Stromal cell of bone marrow (primary cell): ENCODE results near the gene KCNF1.

Experiments
- DNase-seq: peaks from one replicate; pipeline ENCODE4 v3.0.0-alpha.2; 2012; ENCODE audit warnings: low read depth

KCNF1 gene

DNA sequence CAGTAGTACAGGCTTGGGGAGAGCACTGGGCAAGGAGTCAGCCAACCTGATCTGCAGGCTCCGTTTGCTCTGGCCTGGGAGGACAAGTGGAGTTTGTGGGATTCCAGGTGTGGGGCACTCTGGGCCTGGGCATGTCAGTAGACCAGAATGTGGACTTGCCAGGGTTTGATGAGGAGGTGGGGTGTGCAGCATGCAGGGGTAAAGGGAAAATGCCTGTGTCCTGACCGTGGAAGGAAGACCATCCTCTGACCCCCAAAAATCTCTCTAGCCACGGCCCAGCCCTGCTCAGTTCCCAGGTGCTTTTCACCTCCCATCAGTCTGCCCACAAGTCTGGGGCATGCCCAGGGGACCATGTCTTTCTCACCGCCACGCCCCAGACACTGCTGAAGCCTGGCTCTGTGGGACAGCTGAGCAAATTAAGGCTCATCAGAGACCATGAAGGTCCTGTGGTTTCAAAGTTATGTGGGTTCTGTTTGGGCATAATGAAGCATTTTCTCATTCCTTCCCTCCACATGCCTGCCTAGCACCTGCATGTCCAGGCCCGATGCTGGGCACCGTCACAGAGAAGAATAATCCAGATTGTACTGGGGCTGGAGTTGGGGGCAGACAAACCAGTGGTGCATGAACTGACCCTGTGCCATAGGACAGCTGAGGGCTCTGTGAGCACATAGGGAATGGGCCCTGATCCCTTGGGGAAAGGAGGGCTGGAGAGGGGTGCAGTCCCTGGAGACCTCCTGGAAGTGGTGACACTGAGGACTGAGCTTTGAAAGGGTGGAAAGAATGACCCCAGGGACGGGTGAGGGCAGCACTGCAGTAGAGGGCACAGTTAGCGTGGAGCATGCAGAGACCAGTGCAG lies 6.5 kb upstream of the KCNF1 start:
- DNase-seq = no peak

DNA sequence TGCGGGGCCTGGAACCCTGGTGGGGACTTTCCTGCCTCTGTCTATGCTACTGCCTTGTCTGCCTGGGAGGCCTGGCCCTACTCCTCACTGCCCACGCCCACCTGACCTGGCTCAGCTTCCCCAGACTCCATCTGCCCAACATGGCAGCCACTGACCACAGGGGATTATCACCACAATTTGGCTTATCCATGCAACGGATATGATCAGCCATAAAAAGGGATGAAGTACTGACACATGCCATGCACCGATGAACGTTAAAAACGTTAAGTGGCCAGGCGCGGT lies 5.9 kb upstream of the KCNF1 start:
- no peak for DNase-seq

DNA sequence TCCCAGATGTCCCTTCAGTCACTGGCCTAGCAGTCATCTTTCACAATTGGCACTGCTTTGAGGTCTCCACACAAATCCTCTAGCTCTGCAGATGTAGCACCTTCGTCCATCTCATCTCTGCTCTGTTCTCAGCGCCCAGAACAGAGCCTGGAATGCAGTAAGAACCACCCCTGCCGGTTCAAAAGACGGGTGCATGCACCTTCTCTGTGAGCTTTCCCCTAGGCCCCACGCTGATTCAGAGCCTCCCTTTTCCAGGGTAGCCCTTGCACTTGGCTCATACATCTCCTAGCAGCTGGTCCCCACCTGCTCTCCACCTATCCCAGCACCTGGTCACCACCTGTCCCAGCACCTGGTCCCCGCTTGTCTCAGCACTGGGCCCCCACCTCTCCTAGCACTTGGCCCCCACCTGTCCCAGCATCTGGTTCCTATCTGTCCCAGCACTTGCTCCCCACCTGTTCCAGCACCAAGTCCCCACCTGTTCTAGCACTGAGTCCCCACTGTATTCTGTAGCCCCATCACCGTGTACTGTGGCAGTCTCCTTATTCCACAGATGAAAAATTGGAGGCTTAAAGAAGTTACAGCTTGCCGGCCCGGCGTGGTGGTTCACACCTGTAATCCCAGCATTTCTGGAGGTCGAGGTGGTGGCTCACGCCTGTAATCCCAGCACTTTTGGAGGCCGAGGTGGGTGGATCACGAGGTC lies 4.7 kb upstream of the KCNF1 start:
- DNase-seq = no peak

DNA sequence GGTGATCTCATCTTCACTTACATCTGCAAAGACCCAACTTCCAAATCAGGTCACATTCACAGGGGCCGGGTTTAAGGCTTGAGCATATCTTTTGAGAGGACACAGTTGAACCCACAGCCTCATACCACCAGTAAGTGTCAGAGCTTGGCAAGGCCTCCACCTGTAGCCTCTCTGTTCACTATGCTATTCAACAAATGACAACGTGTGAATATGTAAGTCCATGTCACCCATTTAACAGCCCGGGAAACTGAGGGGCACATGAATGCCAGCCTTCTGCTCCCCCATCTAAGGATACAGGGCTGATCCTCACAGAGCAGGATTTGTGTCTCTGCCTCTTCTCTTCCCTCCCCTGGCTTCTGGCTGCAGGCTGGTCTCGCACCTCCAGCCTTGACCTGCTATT lies 3.5 kb upstream of the KCNF1 start:
- DNase-seq = no peak

- no peak for DNase-seq
Observed at GRCh38 chr2:10909050-10909995, 2.4 kb upstream of the KCNF1 start.

DNA sequence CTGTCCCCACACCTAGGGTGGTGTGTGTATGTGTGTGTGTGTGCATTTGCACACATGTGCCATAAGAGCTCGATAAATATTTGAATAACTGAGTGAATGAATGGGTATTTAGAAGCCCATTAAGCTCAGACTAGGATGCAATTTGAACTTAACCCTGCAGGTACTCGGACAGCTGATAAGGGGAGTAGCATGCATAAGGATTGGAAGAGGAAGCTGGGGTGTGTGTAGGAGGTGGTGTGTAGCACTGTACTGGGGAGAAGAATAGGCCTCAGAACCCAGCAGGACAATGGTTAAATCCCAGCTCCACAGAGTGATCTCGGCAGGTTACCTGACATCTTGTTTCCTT lies 1.8 kb upstream of the KCNF1 start:
- DNase-seq = no peak

- DNase-seq = no peak
Observed at GRCh38 chr2:10910625-10911024, 1.1 kb upstream of the KCNF1 start.

- DNase-seq = no peak
Observed at GRCh38 chr2:10912076-10912731, 470 bp downstream of the KCNF1 start.

DNA sequence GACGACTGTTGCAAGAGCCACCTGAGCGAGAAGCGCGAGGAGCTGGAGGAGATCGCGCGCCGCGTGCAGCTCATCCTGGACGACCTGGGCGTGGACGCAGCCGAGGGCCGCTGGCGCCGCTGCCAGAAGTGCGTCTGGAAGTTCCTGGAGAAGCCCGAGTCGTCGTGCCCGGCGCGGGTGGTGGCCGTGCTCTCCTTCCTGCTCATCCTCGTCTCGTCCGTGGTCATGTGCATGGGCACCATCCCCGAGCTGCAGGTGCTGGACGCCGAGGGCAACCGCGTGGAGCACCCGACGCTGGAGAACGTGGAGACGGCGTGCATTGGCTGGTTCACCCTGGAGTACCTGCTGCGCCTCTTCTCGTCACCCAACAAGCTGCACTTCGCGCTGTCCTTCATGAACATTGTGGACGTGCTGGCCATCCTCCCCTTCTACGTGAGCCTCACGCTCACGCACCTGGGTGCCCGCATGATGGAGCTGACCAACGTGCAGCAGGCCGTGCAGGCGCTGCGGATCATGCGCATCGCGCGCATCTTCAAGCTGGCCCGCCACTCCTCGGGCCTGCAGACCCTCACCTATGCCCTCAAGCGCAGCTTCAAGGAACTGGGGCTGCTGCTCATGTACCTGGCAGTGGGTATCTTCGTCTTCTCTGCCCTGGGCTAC lies 1.2 kb downstream of the KCNF1 start:
- DNase-seq = no peak

DNA sequence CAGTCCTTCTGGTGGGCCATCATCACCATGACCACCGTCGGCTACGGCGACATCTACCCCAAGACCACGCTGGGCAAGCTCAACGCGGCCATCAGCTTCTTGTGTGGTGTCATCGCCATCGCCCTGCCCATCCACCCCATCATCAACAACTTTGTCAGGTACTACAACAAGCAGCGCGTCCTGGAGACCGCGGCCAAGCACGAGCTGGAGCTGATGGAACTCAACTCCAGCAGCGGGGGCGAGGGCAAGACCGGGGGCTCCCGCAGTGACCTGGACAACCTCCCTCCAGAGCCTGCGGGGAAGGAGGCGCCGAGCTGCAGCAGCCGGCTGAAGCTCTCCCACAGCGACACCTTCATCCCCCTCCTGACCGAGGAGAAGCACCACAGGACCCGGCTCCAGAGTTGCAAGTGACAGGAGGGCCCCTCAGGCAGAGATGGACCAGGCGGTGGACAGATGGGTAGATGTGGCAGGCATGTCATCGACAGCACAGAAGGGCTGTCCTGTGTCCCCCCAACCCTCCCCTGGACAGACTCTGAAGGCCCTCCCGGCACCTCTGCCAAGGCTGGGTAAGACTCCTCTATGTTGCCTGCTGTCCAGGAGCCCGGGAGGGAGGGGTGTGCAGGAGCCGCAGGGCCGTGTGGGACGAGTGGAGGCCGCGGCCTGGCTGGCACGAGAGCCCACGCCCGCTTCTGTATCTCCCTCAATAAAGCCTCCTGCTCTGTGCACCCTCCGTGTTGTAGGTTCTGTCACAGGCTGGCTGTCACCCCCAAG lies 2.0 kb downstream of the KCNF1 start:
- no peak for DNase-seq

GRCh38 chr2:10914272-10914693 lies 2.5 kb downstream of the KCNF1 start:
- no peak for DNase-seq

GRCh38 chr2:10915236-10915635 lies 3.5 kb downstream of the KCNF1 start:
- DNase-seq = no peak

- no peak for DNase-seq
Observed at GRCh38 chr2:10915731-10916276, 4.1 kb downstream of the KCNF1 start.

DNA sequence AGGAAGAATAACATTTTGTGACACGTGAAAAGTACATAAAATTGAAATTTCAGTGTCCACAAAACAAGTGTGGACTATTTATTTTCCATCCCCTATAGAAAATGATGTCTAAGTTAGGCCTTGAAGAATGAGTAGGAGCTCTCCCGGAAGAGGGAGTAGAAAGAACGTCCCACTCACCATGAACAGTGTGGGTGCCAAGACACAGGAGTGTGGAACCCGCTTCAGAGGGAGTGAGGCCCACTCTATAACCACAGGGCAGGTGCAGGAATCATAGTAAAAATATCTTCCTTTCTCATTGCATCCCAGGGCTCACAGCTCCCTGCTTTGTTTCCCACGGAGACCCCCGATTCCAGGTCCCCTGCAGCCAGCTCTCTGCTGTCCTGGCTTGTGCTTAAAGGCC lies 5.2 kb downstream of the KCNF1 start:
- no peak for DNase-seq

DNA sequence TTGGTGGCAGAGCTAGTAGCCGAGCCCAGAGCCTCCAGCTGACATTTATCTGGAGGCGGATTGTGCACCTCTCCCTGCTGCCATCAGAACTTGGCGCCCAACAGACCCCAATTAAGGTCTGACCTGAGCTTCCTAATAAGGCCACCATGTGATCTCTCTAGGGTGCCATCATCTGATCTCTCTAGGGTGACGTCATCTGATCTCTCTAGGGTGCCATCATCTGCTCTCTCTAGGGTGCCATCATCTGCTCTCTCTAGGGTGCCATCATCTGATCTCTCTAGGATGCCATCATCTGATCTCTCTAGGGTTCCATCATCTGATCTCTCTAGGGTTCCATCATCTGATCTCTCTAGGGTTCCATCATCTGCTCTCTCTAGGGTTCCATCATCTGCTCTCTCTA lies 6.2 kb downstream of the KCNF1 start:
- no peak for DNase-seq

DNA sequence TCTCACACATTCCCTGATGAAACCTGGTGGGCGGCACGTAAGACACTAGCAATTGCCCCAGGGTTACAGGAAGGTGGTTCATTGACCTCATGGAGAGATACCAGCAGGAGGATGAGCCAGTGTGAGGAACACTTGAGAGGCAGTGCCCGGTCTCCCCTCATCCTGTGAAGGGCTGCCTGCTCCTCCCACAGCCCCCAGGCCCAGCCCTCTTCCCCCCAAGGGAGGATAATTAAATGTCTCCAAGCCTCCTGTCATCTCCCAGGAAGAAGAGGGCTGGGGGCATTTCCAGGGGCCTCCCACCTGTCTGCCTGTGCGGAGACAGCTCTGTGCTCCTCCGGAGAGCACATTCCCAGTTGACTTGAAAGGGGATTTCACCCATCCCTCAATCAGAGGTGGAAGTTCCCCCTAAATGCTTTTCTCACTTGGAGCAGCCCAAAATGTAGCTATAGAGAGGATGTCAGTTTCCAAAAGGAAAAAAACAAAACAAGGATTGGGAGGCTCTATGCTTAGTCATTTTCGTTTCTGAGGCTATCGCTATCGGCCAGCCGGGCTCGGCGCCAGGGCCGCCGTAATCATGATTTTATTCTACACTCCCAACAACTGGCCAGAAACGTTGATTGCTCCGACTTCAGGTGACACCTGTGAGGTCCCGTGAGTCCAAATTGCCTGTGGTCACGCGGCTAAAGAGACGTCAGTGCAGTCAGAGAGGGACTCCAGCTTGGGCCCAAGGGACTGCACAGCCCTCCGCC lies 7.1 kb downstream of the KCNF1 start:
- no peak for DNase-seq

- DNase-seq = no peak
Observed at GRCh38 chr2:10919410-10919770, 7.7 kb downstream of the KCNF1 start.

DNA sequence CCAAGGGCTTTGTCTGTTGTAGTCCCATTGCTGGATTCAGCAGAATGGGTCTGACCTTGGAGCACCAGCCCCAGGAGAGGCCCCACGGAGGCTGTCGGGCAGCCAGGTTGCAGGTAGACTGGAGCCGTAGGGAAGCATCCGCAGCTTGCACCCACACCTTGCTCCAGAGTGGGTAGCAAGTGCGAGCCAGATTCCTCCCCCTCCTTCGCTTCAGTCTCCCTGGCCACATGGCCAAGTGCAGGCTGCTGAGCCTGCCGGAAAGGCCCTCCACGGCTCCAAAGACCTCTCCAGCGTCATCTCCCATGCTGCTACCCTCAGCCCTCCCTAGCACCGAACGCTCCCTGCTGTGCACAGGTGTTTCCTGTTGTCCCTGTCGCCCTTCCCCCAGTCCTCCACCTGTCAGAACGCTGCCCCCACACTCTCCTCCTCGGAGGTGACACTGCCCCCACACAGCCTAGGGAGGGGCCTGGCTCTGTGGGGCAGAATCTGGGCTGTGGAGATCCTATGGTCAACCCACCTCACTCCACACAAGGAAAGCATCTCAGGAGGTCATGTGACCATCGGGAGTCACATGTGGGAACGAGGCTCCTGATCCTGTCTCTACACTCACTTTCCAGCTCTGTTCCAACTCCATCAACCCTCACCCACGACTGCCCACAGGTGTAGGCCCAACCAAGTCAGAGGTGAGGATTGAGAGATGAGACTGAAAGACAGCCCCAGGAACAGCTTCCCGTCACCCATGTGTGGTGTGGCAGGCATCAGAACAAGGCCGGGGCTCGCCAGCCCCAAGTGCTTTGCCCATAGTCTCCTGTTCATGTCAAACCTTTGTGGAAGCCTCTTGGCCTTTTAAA lies 8.3 kb downstream of the KCNF1 start:
- no peak for DNase-seq

DNA sequence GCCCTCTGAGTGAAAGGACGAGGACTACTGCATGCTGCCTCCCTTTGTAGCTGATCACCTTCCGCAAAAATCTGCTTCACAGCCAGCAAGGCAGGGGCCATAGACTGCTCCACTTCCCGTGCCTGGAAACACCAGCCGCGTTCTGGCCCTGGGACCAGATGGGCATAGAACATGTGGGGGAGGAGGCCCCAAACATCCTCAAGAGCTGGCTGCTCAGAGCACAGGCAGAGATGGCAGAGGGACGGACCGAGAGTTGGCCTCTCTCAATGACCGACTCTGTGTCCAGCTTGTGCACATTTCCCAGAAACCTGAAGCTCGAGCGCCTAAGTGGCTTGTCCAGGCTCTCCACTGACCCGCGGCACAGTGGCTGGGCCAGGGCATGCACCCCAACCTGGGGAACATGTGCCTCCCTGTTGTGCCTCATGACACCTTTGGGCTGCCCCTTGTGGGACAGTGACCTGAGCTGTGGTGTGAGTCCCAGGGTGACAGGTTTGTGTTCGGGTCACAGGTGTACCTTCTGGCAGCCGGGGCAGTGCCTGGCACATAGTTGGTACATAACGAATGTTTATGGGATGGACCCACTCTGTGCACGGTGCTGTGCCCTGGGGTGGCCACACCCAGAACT lies 9.1 kb downstream of the KCNF1 start:
- no peak for DNase-seq
